Gastrocnemius medialis (tissue), 4 donors: ENCODE results near the gene ATP11A.

Experiments
- CTCF ChIP-seq, 5 experiments: fragments of 450-650 bp in 3 of 5; fragments of 200-600 bp in 2 of 5; sonication (generic) in 2 of 5; IDR thresholded peaks in 4 of 5; conservative IDR thresholded peaks in 1 of 5; 1 replicate in 4 of 5; 2 replicates in 1 of 5; pipeline ENCODE4 v1.5.1; 2016 to 2019; ENCODE audit warnings: antibody characterized with exemption in 5 of 5, mild to moderate bottlenecking in 3 of 5, moderate library complexity in 3 of 5
- POLR2A ChIP-seq, 2 donors: fragments of 450-650 bp; IDR thresholded peaks; one replicate each; pipeline ENCODE4 v1.6.1; 2017; ENCODE audit warnings: antibody characterized with exemption in 2 of 2, mild to moderate bottlenecking in 2 of 2, moderate library complexity in 2 of 2

DNA sequence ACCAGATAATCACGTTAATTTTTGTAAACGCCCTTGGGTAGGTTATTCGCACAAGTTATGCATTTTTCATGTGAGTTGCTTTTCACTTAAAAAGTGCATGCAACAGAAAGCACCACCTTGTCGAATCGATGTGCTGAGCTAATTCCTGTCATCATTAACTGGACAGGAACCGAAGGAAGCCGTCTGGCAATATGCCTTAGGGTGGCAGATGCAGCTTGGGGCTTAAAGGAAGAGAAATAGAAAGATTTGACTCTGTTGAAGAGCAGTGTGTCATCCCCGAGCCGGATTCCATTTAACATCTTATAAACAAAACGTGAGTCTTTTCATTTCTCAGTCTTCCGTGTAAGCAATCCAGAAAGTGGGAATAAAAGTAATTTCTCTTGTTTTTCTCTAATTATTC lies 70.0 kb downstream of the ATP11A start:
- TF ChIP-seq CTCF (IDR thresholded peaks at IDR 0.05 in 4 of 5, conservative IDR thresholded peaks at IDR 0.05 in 1 of 5): no peak
- no peak for TF ChIP-seq POLR2A (IDR thresholded peaks at IDR 0.05)
